HEK293 (cell line): ENCODE data around the gene REPS2.

ENCODE experiments used
- BCL6B ChIP-seq: fragments of 450-650 bp; formaldehyde crosslinking; IDR thresholded peaks from 2 replicates; pipeline ENCODE4 v1.5.1; 2017; ENCODE audit warnings: missing biosample characterization, missing genetic modification characterization
- YY1 ChIP-seq: fragments of 450-650 bp; formaldehyde crosslinking; IDR thresholded peaks from 2 replicates; pipeline ENCODE4 v1.5.1; 2018; ENCODE audit warnings: missing biosample characterization, missing genetic modification characterization

DNA sequence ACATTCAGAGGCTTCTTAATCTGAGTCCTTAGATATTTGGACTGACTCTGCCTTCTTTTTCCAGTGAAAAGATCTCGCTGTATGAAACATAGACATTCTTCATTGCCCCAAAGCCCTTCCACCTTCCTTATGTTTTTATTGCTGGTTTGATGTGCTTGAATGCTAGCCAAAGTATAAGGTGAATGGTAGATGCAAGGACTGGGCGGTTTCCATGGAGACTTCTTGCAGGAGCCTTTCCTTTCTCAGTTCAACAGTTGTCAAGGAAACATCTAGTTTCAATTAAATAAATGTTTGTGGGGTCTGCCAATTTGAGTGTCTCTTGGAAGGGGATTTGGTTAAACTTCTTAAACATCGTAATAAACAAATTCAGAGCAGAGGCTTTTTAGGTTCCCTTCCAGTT, 46.0 kb downstream of the REPS2 start:
- TF ChIP-seq BCL6B (tag by site-specific recombination) (no peak), YY1 (no peak)
